CD4-positive, alpha-beta T cell treated with Interleukin-1 beta for 1 hour (primary cell): ENCODE measurements around the gene NEFH.
A peak's percentile ranks its signal among the peaks of the same experiment; 100 is the strongest.

Experiments used
- DNase-seq, 2 donors: peaks; one replicate each; pipeline ENCODE4 v3.0.0-alpha.2; 2020 to 2022

NEFH gene

GRCh38 chr22:29463629-29464028 is 16.4 kb upstream of the NEFH start:
- DNase-seq: no peak

- DNase-seq: no peak
Observed at GRCh38 chr22:29464581-29464980, 15.4 kb upstream of the NEFH start.

GRCh38 chr22:29469755-29470154 is 10.3 kb upstream of the NEFH start:
- no peak for DNase-seq

- peak; percentile 53 to 68 for DNase-seq
Observed at GRCh38 chr22:29470159-29470855, 9.7 kb upstream of the NEFH start.

GRCh38 chr22:29473001-29473400 is 7.0 kb upstream of the NEFH start:
- no peak for DNase-seq

- DNase-seq: peak in 1 of 2 donors; percentile 49
Observed at GRCh38 chr22:29475550-29475949, 4.5 kb upstream of the NEFH start.

- DNase-seq: no peak
Observed at GRCh38 chr22:29476116-29476515, 3.9 kb upstream of the NEFH start.

GRCh38 chr22:29477723-29478318 is 2.2 kb upstream of the NEFH start:
- DNase-seq: no peak

- DNase-seq: no peak
Observed at GRCh38 chr22:29478326-29479276, 1.4 kb upstream of the NEFH start.

- DNase-seq: no peak
Observed at GRCh38 chr22:29480262-29480511, 169 bp downstream of the NEFH start.

GRCh38 chr22:29480512-29481264 is 670 bp downstream of the NEFH start:
- DNase-seq: peak; percentile 51 to 71

GRCh38 chr22:29481265-29482000 is 1.4 kb downstream of the NEFH start:
- no peak for DNase-seq

GRCh38 chr22:29482253-29482652 is 2.2 kb downstream of the NEFH start:
- DNase-seq: no peak

- DNase-seq: no peak
Observed at GRCh38 chr22:29482726-29483125, 2.7 kb downstream of the NEFH start.

GRCh38 chr22:29483254-29483653 is 3.2 kb downstream of the NEFH start:
- DNase-seq: no peak

GRCh38 chr22:29484642-29485041 is 4.6 kb downstream of the NEFH start:
- no peak for DNase-seq

- no peak for DNase-seq
Observed at GRCh38 chr22:29485448-29485847, 5.4 kb downstream of the NEFH start.

GRCh38 chr22:29487426-29487986 is 7.5 kb downstream of the NEFH start:
- DNase-seq: no peak

- DNase-seq: peak in 1 of 2 donors; percentile 19
Observed at GRCh38 chr22:29489127-29489780, 9.2 kb downstream of the NEFH start.

- no peak for DNase-seq
Observed at GRCh38 chr22:29491012-29491411, 11.0 kb downstream of the NEFH start.

- DNase-seq: no peak
Observed at GRCh38 chr22:29493636-29494035, 13.6 kb downstream of the NEFH start.

GRCh38 chr22:29499852-29500251 is 19.8 kb downstream of the NEFH start:
- no peak for DNase-seq
